Measurements from ENCODE around the gene CLN3. TPM values are rescaled to one million over a fixed set of nuclear protein-coding genes. Genes with fewer than 3 reads are reported as not detected.

Gene CLN3
- 12.0 and 20.9 TPM in 2 replicates for total RNA-seq

DNA sequence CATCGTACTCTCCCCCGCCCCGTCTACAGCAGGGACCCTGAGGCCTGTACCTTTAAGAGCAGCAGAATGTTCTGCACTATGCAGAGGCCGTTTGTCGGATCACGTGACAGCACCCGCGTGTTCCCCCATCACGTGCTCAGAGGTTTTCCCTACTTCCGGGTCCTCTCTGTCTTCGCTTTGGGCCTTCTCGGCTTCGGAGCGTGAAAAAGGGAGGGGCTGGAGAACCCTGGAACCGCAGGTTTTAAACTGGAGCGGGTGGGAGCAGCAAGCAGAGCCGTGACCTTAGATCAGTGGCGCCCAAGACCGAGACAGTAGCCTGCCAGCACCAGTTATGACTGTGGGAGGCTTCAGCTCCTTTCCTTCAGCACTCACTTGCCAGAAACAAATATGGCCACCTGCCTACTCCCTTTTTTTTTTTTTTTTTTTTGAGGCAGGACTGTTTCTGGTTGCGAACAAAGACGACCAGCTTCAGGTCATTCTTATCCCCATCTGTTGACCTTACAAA, at the start of gene CLN3:
TSS of gene CLN3 (minus strand) at position 105 of the 505 bp plus-strand sequence. CDS start 315 bp downstream, outside the sequence.

DNA sequence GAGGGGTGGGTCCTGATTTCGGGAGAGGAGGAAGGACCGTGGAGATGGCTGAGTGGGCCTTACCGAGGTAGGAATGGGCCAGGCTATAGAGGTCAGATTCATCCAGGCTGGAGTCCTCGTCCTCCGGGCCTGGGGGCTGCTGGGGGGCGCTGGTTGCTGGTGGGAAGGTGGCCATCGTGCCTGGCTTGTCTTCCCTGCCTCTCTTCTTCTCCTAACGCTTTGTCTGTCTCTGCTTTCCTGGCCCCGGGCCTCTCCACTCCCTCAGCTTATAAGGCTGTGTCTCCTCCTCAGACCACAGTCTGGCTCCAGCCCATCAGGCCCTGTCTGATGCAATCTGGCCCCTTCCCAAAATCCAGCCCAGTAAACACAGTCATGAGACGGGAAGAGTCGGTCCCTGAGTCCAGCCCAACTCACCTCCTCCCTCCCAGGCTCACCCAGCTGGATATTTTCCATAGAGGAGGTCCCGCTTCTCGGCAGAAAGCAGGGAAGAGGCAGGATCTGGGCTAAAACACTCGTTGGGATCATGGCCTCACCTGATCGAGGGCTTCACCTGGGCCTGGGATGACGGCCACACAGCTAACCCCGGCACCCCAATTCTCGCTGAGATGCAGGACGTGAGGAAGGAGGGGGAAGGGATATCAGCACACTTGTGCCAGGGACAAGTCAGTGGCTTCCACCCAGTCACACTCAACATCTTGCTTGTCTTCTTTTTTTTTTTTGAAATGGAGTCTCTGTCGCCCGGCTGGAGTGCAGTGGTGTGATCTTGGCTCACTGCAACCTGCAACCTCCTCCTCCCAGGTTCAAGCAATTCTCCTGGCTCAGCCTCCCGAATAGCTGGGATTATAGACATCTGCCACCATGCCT, 47.1 kb upstream of the CLN3 start, which contains the start of gene NUPR1:
TSS of gene NUPR1 (minus strand) at position 242 of the 864 bp plus-strand sequence. CDS start at position 175, 67 bp downstream.

DNA sequence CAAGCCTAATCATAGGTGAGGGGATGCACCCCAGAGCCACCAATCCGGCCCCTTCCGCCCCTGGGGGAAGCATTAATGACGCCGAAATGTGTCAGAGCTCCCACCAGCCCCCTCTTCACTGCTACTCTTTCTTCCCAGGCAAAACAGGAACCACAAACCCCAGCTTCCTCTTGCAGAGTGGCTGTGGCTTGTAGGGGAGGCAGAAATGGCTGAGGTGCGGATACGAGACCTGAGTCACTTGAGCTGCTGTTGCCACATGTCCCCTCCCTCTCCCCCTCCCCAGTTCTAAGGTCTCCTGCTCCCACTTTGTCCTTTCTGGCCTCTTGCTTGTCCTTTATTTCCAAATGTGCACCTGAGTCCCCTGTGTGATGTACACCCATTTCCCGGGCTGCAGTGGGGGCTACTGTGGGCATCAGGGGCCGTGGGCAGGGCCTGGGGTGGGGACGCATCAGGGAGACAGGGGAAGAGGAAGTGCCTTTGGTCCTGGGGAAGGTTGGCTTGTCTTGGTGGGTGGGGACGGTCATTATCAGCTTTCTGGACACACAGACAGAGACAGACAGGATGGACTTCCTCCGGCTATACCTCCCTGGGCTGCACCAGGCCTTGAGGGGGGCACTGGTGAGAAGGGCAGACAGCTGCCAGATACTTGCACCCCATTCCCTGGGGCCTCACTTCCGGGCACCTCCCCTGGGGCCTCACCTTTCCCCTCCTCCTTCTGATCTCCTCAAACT, 2.4 kb upstream of the CLN3 start, which contains the start of gene APOBR:
TSS of gene APOBR (plus strand) at position 523 of the 731 bp plus-strand sequence. CDS start at position 562, 39 bp downstream.

Other genes starting within 250 kb of the CLN3 start
- gene SBK1, start 199.5 kb downstream of the CLN3 start, total RNA-seq: under 0.01 and 0.28 TPM in 2 replicates
- under 0.01 and 2.1 TPM in 2 replicates for gene NPIPB6, start 128.6 kb downstream of the CLN3 start, total RNA-seq
- 164 and 188 TPM in 2 replicates for gene EIF3CL, start 88.2 kb downstream of the CLN3 start, total RNA-seq
- gene NPIPB7, start 19.7 kb downstream of the CLN3 start, total RNA-seq: not detected in 2 replicates
- 0.07 TPM in 1 of 2 replicates, not detected in the other for gene APOBR, start 2.6 kb upstream of the CLN3 start, total RNA-seq
- not detected in 2 replicates for gene IL27, start 14.8 kb upstream of the CLN3 start, total RNA-seq
- 76.2 and 90.9 TPM in 2 replicates for gene NUPR1, start 46.9 kb upstream of the CLN3 start, total RNA-seq
- 9.9 and 12.2 TPM in 2 replicates for gene SGF29, start 61.8 kb upstream of the CLN3 start, total RNA-seq
- 0.21 TPM in 1 of 2 replicates, not detected in the other for gene SULT1A2, start 105.0 kb upstream of the CLN3 start, total RNA-seq
- gene SULT1A1, start 118.0 kb upstream of the CLN3 start, total RNA-seq: 2.4 and 2.7 TPM in 2 replicates
- gene NPIPB8, start 146.0 kb upstream of the CLN3 start, total RNA-seq: 0.34 and 0.50 TPM in 2 replicates
- 301 and 400 TPM in 2 replicates for gene EIF3C, start 219.4 kb upstream of the CLN3 start, total RNA-seq